Measurements from ENCODE around the gene GJA8. TPM values are rescaled to one million over a fixed set of nuclear protein-coding genes. Genes with fewer than 3 reads are reported as not detected.
"Not testable (repeated sequence)": the region's sequence is repeated elsewhere in the genome, so short reads cannot be mapped to it uniquely, and the experiment has no call there.

The GJA8 gene
- total RNA-seq (2014; rRNA removed; shearing (Covaris generic)), result not detected in 2 replicates
- polyA plus RNA-seq (2014; cell fraction: nucleus; rRNA removed), result not detected in 2 replicates

DNA sequence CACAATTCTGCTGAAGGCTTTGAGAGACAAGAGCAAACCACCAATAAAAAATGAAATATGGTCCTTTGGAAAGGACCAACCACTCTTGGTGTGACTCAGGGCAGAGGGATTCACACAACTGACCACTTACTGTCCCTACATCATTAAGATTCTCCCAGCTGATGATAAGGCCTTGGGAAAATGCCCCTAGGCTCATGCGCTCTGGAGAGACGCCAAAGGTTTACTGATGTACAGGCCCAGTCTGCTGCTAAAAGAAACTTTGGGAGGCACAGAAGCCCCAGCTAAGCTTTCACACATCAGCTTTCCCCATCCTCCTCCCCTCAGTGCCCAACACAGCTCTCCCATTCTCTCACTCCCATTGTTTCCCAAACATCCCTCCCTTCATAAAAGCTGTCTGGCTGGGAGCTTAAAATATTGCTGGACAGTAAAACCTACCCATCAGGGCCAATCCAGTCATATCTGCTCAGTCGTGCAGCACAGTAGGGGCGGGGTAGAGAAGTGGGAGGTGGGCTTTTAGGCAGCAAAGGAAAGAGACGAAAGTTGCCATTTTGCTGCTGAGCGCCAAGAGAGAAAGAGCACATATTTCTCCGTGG is at the start of gene GJA8:
TSS of gene GJA8 (plus strand) at position 543 of the 593 bp plus-strand sequence. CDS start 5,161 bp downstream, outside the sequence.
- DNase-seq (ENCODE audit: extremely low read depth, low read depth), result no peak

DNA sequence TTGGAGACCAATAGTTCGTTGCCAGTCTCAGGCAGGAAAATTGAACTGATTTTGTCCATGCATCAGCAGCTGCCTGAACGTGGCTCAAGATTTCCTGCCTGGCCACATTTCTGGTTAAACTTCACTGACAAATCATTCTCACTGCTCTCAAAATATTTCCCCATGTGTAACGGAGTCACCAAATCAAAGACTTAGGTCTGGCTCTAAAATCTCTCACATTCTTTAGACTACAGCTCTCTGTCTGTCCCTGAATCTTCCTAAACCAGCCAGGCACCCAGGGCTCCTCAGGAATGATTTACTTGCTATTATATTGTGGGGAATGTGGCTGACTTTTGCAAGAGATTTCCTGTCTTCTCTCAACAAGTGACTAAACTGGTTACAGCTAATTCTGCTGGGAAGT is 49.2 kb upstream of the GJA8 start:
- DNase-seq (ENCODE audit: extremely low read depth, low read depth), result no peak

- not testable (repeated sequence) for DNase-seq (ENCODE audit: extremely low read depth, low read depth)
Observed at GRCh38 chr1:147854989-147855388, 47.6 kb upstream of the GJA8 start.

- not testable (repeated sequence) for DNase-seq (ENCODE audit: extremely low read depth, low read depth)
Observed at GRCh38 chr1:147855996-147856395, 46.6 kb upstream of the GJA8 start.

- not testable (repeated sequence) for DNase-seq (ENCODE audit: extremely low read depth, low read depth)
Observed at GRCh38 chr1:147867204-147867603, 35.4 kb upstream of the GJA8 start.

- no peak for DNase-seq (ENCODE audit: extremely low read depth, low read depth)
Observed at GRCh38 chr1:147878022-147878421, 24.6 kb upstream of the GJA8 start.

GRCh38 chr1:147879911-147880310 is 22.7 kb upstream of the GJA8 start:
- DNase-seq (ENCODE audit: extremely low read depth, low read depth), result no peak

DNA sequence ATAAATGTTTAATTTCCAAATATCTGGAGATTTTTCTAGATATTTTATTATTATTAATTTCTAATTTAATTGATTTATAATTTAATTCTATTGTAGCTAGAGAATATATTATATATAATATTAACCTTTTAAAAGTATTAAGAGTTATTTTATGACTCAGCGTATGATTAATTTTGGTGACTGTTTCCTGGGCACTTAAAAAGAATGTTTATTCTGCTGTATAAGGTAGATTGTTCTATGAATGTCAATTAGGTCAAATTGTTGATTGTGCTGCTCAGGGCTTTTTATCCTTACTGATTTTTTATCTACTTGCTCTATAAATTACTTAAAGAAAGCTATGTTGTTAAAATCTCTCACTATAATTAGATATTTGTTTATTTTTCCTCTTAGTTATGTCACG is 20.1 kb upstream of the GJA8 start:
- DNase-seq (ENCODE audit: extremely low read depth, low read depth), result no peak

DNA sequence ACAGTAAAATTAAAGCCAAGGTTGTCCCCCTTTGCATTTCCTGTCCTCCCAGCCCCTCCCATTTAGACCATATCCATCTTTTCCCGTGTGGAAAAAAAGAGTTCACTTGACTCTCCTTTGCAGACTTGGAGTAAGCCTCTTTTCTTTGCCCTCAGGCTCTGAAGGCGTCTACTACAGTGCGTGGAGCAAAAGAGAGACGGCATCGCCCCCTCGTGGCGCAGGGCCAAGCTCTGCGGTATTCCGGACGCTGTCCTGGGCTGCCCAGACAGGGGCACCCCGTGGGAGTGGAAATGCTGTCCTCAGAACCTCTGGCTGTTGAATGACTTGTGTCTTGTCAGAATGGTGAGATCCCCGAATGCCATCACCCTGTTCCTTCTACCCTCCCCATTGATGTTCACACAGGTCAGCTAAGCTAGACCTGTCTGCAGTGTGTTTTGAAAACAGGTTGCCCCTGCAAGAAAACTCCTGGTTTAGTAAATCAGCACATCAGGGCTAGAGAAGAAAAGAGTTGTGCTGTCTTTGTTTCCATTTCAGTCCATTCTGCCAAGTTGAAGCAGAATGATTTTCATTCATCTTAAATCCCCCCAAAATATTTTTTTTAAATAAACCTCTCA is 12.3 kb upstream of the GJA8 start:
- DNase-seq (ENCODE audit: extremely low read depth, low read depth), result peak; percentile 88

DNA sequence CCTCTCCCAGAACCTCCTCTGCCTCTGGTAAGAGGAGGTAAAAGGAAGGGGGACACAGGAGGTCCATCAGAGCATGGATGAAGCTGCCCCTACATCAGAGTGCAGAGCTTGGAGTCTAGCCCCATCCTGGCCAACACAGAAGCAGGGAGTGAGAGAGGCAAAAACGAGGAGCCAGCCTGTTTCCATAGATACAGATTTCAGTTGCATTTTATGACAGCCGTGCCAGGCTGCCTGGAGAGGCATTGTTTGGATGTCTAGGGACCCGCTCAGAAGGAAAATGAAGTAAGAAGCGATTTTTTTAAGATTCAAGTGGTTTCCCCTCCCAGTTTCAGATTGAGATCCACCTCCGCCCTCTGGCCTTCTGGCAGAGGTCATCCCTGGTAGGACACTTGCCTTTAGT is 11.5 kb upstream of the GJA8 start:
- DNase-seq (ENCODE audit: extremely low read depth, low read depth), result no peak

GRCh38 chr1:147892216-147892615 is 10.4 kb upstream of the GJA8 start:
- peak; percentile 48 for DNase-seq (ENCODE audit: extremely low read depth, low read depth)

DNA sequence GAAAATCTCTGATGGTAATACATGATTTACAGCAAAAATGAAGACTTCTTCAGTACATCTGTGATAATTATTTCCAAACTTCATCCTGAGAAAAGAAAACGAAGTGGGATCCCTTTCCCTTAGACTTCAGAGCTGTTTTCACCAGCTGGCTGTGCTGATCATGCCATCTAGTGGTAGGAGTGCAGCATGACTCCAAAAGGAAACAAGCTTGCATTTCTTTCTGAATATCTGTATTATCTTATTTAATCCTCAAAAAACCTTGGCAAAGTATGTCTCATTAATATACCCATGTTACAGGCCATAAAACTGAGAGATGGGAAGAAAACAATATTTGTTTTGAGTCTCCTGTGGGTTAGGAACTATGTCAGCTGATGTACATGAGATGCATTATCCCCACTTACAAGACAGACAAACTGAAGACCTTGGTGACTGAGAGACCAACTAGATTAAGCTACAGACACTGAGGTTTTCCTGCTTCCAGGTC is 9.8 kb upstream of the GJA8 start:
- peak; percentile 71 for DNase-seq (ENCODE audit: extremely low read depth, low read depth)

GRCh38 chr1:147895123-147895522 is 7.5 kb upstream of the GJA8 start:
- DNase-seq (ENCODE audit: extremely low read depth, low read depth), result no peak

DNA sequence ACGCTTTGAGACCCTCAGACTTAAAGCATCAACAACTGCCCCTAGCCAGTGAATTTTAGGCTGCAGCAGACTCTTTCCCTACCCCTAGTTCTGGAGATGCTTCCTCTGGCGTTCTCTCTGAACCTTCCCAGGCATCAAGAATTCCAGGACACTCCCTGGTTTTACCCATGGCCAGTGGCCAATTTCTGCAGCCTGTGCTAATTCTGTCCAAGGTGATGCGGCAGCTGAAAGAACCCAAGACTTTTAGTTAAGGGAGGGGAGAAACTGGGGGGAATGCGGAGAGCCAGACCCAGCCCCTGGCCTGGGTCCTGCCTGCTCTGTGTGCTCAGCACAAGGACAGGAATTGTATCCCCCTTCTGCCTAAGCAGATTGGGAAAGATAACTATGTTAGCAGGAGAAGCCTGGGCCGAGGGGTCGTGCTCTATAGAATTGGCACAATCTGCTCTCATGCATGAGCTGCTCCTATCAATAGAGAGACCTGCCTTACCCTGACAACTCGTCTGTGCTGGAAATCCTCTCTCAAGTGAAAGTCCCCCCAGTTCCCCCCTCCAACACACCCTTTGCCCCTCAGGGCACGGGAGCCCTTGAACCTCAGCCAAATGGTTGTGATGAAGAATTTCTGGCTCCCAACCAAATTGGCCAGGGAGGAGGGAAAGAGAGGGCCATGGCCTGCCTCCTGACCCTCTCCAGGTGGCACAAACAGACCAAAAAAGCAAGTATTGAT is 5.4 kb upstream of the GJA8 start:
- DNase-seq (ENCODE audit: extremely low read depth, low read depth), result no peak

DNA sequence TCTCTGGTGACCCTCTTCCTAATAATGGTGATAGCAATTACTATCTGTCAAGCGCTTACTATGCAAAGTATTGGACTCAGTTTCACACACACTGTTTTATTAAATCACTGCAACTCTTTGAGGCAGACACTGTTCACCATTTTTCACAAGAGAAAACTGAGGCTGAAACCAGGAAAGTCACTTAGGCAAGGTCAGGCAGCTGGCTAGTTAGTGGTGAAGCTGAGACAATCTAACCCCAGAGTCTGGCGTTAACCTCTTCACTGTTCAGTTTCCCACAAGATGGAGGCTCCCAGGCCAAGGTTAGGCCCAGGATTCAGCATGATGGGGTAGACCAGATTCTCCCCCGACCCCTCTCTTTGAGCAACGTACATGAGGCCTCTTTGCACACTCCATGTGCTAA is 4.8 kb upstream of the GJA8 start:
- no peak for DNase-seq (ENCODE audit: extremely low read depth, low read depth)

DNA sequence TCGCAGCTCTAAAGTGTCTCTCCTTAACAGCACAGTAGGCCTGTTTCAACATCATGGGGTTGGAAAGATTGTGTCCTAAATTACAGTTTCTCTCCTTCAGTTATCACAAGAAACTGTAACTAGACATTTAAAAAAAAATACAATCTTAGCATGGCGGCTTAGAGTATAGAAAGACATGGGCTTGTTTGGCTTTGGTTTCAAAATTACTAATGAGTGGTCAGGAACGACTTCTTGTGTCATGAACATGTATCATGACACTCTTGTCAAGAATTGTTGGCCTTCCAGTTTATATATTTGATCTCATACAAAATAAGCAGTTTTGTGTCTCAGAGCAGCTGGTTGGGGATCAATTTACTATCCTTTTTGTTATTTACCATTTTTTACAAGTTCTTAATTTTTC is 2.1 kb downstream of the GJA8 start:
- DNase-seq (ENCODE audit: extremely low read depth, low read depth), result no peak

DNA sequence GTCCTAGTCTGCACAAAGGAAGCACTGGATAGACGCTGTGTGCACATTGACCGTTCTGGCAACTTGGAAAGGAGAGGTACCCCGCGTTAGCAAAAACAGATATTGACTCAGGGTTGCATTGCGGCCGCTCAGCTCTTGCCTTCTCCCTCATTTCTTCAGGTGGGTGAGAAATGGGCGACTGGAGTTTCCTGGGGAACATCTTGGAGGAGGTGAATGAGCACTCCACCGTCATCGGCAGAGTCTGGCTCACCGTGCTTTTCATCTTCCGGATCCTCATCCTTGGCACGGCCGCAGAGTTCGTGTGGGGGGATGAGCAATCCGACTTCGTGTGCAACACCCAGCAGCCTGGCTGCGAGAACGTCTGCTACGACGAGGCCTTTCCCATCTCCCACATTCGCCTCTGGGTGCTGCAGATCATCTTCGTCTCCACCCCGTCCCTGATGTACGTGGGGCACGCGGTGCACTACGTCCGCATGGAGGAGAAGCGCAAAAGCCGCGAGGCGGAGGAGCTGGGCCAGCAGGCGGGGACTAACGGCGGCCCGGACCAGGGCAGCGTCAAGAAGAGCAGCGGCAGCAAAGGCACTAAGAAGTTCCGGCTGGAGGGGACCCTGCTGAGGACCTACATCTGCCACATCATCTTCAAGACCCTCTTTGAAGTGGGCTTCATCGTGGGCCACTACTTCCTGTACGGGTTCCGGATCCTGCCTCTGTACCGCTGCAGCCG is 5.4 kb downstream of the GJA8 start:
- DNase-seq (ENCODE audit: extremely low read depth, low read depth), result no peak

GRCh38 chr1:147912553-147912952 is 10.0 kb downstream of the GJA8 start:
- DNase-seq (ENCODE audit: extremely low read depth, low read depth), result no peak

GRCh38 chr1:147913362-147913942 is 10.9 kb downstream of the GJA8 start:
- no peak for DNase-seq (ENCODE audit: extremely low read depth, low read depth)

DNA sequence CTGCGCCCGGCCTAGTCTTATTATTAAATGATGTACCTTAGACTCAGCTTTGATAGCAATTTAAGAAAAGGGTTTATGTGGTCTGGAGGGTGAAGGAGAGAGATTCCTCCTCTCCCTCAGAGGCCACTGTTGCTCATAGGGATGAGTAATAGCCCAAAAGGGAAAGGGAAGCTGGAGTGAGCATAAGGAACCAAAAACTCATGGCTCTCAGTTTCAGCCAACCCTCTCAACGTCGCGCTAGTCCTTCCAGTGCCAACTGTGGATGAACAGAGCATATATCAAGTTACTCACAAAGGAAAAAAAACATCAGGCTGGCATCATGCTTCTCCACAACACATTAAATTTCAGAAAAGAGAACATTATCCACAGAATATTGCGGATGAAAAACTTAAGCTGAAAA is 17.3 kb downstream of the GJA8 start:
- DNase-seq (ENCODE audit: extremely low read depth, low read depth), result no peak

DNA sequence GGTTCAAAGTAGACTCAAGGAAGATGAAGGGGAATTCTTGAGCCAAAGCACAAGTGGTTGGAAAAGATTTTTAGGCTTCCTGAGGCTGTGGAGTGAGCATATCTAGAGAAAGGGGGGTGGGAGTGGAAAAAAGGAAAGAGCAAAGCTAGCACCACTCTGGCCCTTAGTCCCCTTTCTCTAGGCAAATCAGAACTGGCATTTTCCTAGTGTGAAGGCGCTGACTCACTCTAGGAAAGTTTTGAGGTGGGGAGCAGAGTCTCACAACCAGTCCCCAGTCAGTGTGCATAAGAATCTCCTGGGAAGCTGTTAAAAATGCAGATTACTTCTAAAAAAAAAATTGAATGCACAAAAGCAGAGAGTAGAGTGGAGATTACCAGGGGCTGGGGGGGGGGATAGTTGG is 22.2 kb downstream of the GJA8 start:
- DNase-seq (ENCODE audit: extremely low read depth, low read depth), result no peak
